H1 (cell line): ENCODE data around the gene ZNF133. TPM values are rescaled to one million over a fixed set of nuclear protein-coding genes. Genes with fewer than 3 reads are reported as not detected.

Source experiments
- CBX5 ChIP-seq: fragments of 300-800, 300-1000 bp; sonication (generic); IDR thresholded peaks from 2 replicates; pipeline ENCODE4 v1.7.1; 2016; ENCODE audit warnings: antibody characterized with exemption, low read length, low read depth
- CBX8 ChIP-seq: fragments of 300-800, 300-1000 bp; sonication (generic); IDR thresholded peaks from 2 replicates; pipeline ENCODE4 v1.7.1; 2016; ENCODE audit warnings: low read depth, low read length, borderline replicate concordance
- CHD7 ChIP-seq: fragments of 300-600 bp; sonication (generic); IDR thresholded peaks from 2 replicates; pipeline ENCODE4 v1.7.1; 2012; ENCODE audit warnings: low read length, moderate library complexity, mild to moderate bottlenecking, inconsistent platforms; ENCODE audit not compliant: insufficient replicate concordance
- KDM1A ChIP-seq: fragments of 200-600, 300-600 bp; sonication (generic); IDR thresholded peaks from 2 replicates; pipeline ENCODE4 v1.7.1; 2016; ENCODE audit warnings: mild to moderate bottlenecking, low read length, borderline replicate concordance
- polyA plus RNA-seq, 7 experiments: library from polyadenylated mRNA; depleted of rRNA in 3 of 7; stranded (reverse) in 5 of 7; unstranded in 2 of 7; fragments of >200 nt in 5 of 7; fragments of 200-250 nt in 2 of 7; gene quantifications; 1 replicate in 5 of 7; 2 replicates in 1 of 7; 4 replicates in 1 of 7; pipeline versions ENCODE4 v1.2.1 to v1.2.3, GENCODE V29; 2011 to 2013; ENCODE audit warnings: missing spikeins in 2 of 7, mixed read lengths in 2 of 7
- total RNA-seq: library from RNA; stranded (reverse); fragmentation: NEBNext Ultra II Directional; extraction: Animal tissue kit (Norgen Biotek cat#: 25700); gene quantifications from 2 replicates; pipeline ENCODE4 v1.2.1, GENCODE V29; 2021

ZNF133 gene
- total and polyA plus RNA-seq, 2 of the 8 experiments (the other 6 are each of a cell fraction or from before 2014, with no cell fraction given), result 12.1 to 15.8 TPM

GRCh38 chr20:18271160-18271559 lies 17.2 kb upstream of the ZNF133 start (continued):
- TF ChIP-seq CHD7 (no peak), CBX8 (no peak), KDM1A (no peak), CBX5 (no peak)
